Lower lobe of right lung (tissue), 2 donors: ENCODE measurements around the gene FRZB. TPM values are rescaled to one million over a fixed set of nuclear protein-coding genes. Genes with fewer than 3 reads are reported as not detected.
"Not testable (repeated sequence)": the region's sequence is repeated elsewhere in the genome, so short reads cannot be mapped to it uniquely, and the experiment has no call there.

Experiments
- ATAC-seq, 2 donors: fragments of 200-7000 bp; cut with Tn5 transposase; one replicate each; pipeline ENCODE4 v1.9.1; 2020 to 2022; ENCODE audit warnings: mild to moderate bottlenecking in 2 of 2, moderate library complexity in 2 of 2
- DNase-seq: peaks from one replicate; pipeline ENCODE4 v3.0.0-alpha.2; 2020
- H3K27ac ChIP-seq: fragments of 200-600 bp; one replicate; pipeline ENCODE4 v1.8.0; 2022
- H3K27me3 ChIP-seq: fragments of 200-600 bp; one replicate; pipeline ENCODE4 v1.8.0; 2022; ENCODE audit warnings: low read depth
- H3K36me3 ChIP-seq: fragments of 200-600 bp; one replicate; pipeline ENCODE4 v1.8.0; 2022; ENCODE audit warnings: mild to moderate bottlenecking
- H3K4me1 ChIP-seq: fragments of 200-600 bp; one replicate; pipeline ENCODE4 v1.8.0; 2022
- H3K4me3 ChIP-seq: fragments of 200-600 bp; one replicate; pipeline ENCODE4 v1.8.0; 2022; ENCODE audit warnings: mild to moderate bottlenecking
- H3K9me3 ChIP-seq: fragments of 200-600 bp; one replicate; pipeline ENCODE4 v1.8.0; 2022
- CTCF ChIP-seq: fragments of 200-600 bp; IDR thresholded peaks from one replicate; pipeline ENCODE4 v1.8.0; 2022; ENCODE audit warnings: antibody characterized with exemption, mild to moderate bottlenecking
- intact Hi-C: fragments of 100-400 bp; cut with DNase I; formaldehyde crosslinking; loops from one replicate; pipeline ENCODE4 v1.11.0; 2022
- total RNA-seq: library from RNA; stranded (reverse); fragmentation: NEBNext Ultra II Directional; extraction: Animal tissue kit (Norgen Biotek cat#: 25700); gene quantifications from one replicate; pipeline ENCODE4 v1.2.1, GENCODE V29; 2021
- donor health status: DM: no; HTN: yes; CAD: no; lungs with severe emphysema.

FRZB gene
- total RNA-seq, 1 donor from 2014 or later: 2.9 TPM

GRCh38 chr2:182895169-182895568 is 28.7 kb upstream of the FRZB start:
- no peaks in the 10 kb centered on the region for H3K27me3 ChIP-seq
- H3K27ac ChIP-seq: no peak overlapping the region
- no peaks in the 10 kb centered on the region for H3K36me3 ChIP-seq
- no peaks in the 10 kb centered on the region for H3K4me1 ChIP-seq
- no peak for TF ChIP-seq CTCF
- no peaks in the 10 kb centered on the region for H3K9me3 ChIP-seq
- no peak for DNase-seq
- no peak overlapping the region for H3K4me3 ChIP-seq
- intact Hi-C loops: no loop called here
- ATAC-seq: no peak

GRCh38 chr2:182894174-182894573 is 27.7 kb upstream of the FRZB start:
- no peaks in the 10 kb centered on the region for H3K4me1 ChIP-seq
- H3K27me3 ChIP-seq: no peaks in the 10 kb centered on the region
- H3K36me3 ChIP-seq: no peaks in the 10 kb centered on the region
- H3K4me3 ChIP-seq: no peak overlapping the region
- DNase-seq (no peak), ATAC-seq (no peak)
- TF ChIP-seq CTCF: no peak
- H3K9me3 ChIP-seq: no peaks in the 10 kb centered on the region
- no peak overlapping the region for H3K27ac ChIP-seq
- intact Hi-C loops: no loop called here

- Histone ChIP-seq H3K27me3 (no peaks in the 10 kb centered on the region), H3K27ac (no peak overlapping the region), H3K9me3 (no peaks in the 10 kb centered on the region), H3K36me3 (no peaks in the 10 kb centered on the region), H3K4me1 (no peaks in the 10 kb centered on the region), H3K4me3 (no peak overlapping the region)
- intact Hi-C loops: no loop called here
- TF ChIP-seq CTCF: no peak
- ATAC-seq (no peak), DNase-seq (no peak)
These were observed 27.2 kb upstream of the FRZB start for GRCh38 chr2:182893666-182894065.

GRCh38 chr2:182893035-182893434 is 26.6 kb upstream of the FRZB start:
- DNase-seq, H3K36me3 ChIP-seq, H3K27me3 ChIP-seq, H3K4me3 ChIP-seq, H3K9me3 ChIP-seq, ATAC-seq, intact Hi-C loops, H3K4me1 ChIP-seq, H3K27ac ChIP-seq: not testable (repeated sequence)

- Histone ChIP-seq H3K36me3 (no peaks in the 10 kb centered on the region), H3K27me3 (no peaks in the 10 kb centered on the region), H3K4me1 (no peaks in the 10 kb centered on the region), H3K4me3 (no peak overlapping the region), H3K27ac (no peak overlapping the region), H3K9me3 (no peaks in the 10 kb centered on the region)
- DNase-seq (no peak), ATAC-seq (no peak)
- intact Hi-C loops: no loop called here
- TF ChIP-seq CTCF: no peak
These were observed 25.2 kb upstream of the FRZB start for GRCh38 chr2:182891611-182892010.

GRCh38 chr2:182890773-182891378 is 24.4 kb upstream of the FRZB start:
- DNase-seq: no peak
- intact Hi-C loops: no loop called here

More at GRCh38 chr2:182890773-182891378, 24.4 kb upstream of the FRZB start:
- TF ChIP-seq CTCF: no peak
- no peaks in the 10 kb centered on the region for H3K36me3 ChIP-seq
- ATAC-seq: no peak
- no peak overlapping the region for H3K4me3 ChIP-seq
- no peaks in the 10 kb centered on the region for H3K27me3 ChIP-seq
- H3K27ac ChIP-seq: no peak overlapping the region
- no peaks in the 10 kb centered on the region for H3K4me1 ChIP-seq
- no peaks in the 10 kb centered on the region for H3K9me3 ChIP-seq
